ENCODE measurements around the gene C14orf180.

The C14orf180 gene

GRCh38 chr14:104595911-104596450, 16.4 kb downstream of the C14orf180 start:
- DNase-seq, result no peak

GRCh38 chr14:104596451-104596918, 16.9 kb downstream of the C14orf180 start:
- DNase-seq, result no peak

GRCh38 chr14:104596927-104597351, 17.4 kb downstream of the C14orf180 start:
- no peak for DNase-seq

GRCh38 chr14:104597576-104597975, 18.0 kb downstream of the C14orf180 start:
- DNase-seq, result no peak

- DNase-seq, result no peak
These were observed 18.7 kb downstream of the C14orf180 start for GRCh38 chr14:104598039-104598909.

- DNase-seq, result no peak
These were observed 19.3 kb downstream of the C14orf180 start for GRCh38 chr14:104598910-104599273.

- no peak for DNase-seq
These were observed 19.9 kb downstream of the C14orf180 start for GRCh38 chr14:104599446-104599845.

- DNase-seq, result no peak
These were observed 20.6 kb downstream of the C14orf180 start for GRCh38 chr14:104600141-104600643.

- no peak for DNase-seq
These were observed 21.2 kb downstream of the C14orf180 start for GRCh38 chr14:104600805-104601204.

GRCh38 chr14:104601786-104602185, 22.2 kb downstream of the C14orf180 start:
- no peak for DNase-seq

GRCh38 chr14:104602315-104602932, 22.9 kb downstream of the C14orf180 start:
- no peak for DNase-seq

GRCh38 chr14:104602933-104603325, 23.4 kb downstream of the C14orf180 start:
- DNase-seq, result no peak

- DNase-seq, result no peak
These were observed 24.3 kb downstream of the C14orf180 start for GRCh38 chr14:104603711-104604401.

- no peak for DNase-seq
These were observed 25.2 kb downstream of the C14orf180 start, which contains the start of gene TMEM179 for GRCh38 chr14:104604458-104605449. Gene TMEM179, minus strand, starts transcription at chr14:104604772. Its CDS starts 31 bp downstream, at chr14:104604741.

GRCh38 chr14:104609666-104610065, 30.1 kb downstream of the C14orf180 start:
- no peak for DNase-seq

- DNase-seq, result no peak
These were observed 31.3 kb downstream of the C14orf180 start for GRCh38 chr14:104610749-104611310.

GRCh38 chr14:104611881-104612280, 32.3 kb downstream of the C14orf180 start:
- DNase-seq, result no peak

GRCh38 chr14:104614126-104614812, 34.7 kb downstream of the C14orf180 start:
- DNase-seq, result no peak

GRCh38 chr14:104624939-104625338, 45.4 kb downstream of the C14orf180 start:
- DNase-seq, result no peak

- DNase-seq, result no peak
These were observed 53.2 kb downstream of the C14orf180 start for GRCh38 chr14:104632781-104633180.

Data from central memory CD4-positive, alpha-beta T cell (primary cell).